SJSA1 (cell line): ENCODE data around the gene TIPIN. TPM values are rescaled to one million over a fixed set of nuclear protein-coding genes. Genes with fewer than 3 reads are reported as not detected.

ENCODE experiments used
- DNase-seq, 2 experiments: peaks; one replicate each; pipeline ENCODE4 v3.0.0-alpha.2; 2015 to 2020; ENCODE audit warnings: low spot score in 2 of 2, low read depth in 1 of 2
- H3K27ac ChIP-seq: fragments of 250-450 bp; sonication (Bioruptor Pico); 2 replicates; pipeline ENCODE4 v1.5.1; 2020; ENCODE audit warnings: mild to moderate bottlenecking, moderate library complexity
- H3K27me3 ChIP-seq: fragments of 250-450 bp; sonication (Bioruptor Pico); replicated peaks from 2 replicates; pipeline ENCODE4 v1.5.1; 2020; ENCODE audit warnings: mild to moderate bottlenecking, moderate library complexity
- H3K36me3 ChIP-seq: fragments of 250-450 bp; sonication (Bioruptor Pico); 2 replicates; pipeline ENCODE4 v1.5.1; 2020; ENCODE audit warnings: mild to moderate bottlenecking
- H3K4me1 ChIP-seq: fragments of 250-450 bp; sonication (Bioruptor Pico); replicated peaks from 2 replicates; pipeline ENCODE4 v1.6.1; 2021; ENCODE audit warnings: mild to moderate bottlenecking
- H3K4me3 ChIP-seq: fragments of 250-450 bp; sonication (Bioruptor Pico); 2 replicates; pipeline ENCODE4 v1.5.1; 2020; ENCODE audit warnings: mild to moderate bottlenecking
- H3K9me3 ChIP-seq: fragments of 250-450 bp; sonication (Bioruptor Pico); replicated peaks from 2 replicates; pipeline ENCODE4 v1.5.1; 2020; ENCODE audit warnings: mild to moderate bottlenecking
- total RNA-seq: library from RNA; depleted of rRNA; stranded (reverse); fragments of >200 nt; shearing (Covaris generic); gene quantifications from 2 replicates; pipeline ENCODE4 v1.2.3, GENCODE V29; 2014

TIPIN gene
- total RNA-seq, 1 experiment from 2014 or later = 32.2 TPM

DNA sequence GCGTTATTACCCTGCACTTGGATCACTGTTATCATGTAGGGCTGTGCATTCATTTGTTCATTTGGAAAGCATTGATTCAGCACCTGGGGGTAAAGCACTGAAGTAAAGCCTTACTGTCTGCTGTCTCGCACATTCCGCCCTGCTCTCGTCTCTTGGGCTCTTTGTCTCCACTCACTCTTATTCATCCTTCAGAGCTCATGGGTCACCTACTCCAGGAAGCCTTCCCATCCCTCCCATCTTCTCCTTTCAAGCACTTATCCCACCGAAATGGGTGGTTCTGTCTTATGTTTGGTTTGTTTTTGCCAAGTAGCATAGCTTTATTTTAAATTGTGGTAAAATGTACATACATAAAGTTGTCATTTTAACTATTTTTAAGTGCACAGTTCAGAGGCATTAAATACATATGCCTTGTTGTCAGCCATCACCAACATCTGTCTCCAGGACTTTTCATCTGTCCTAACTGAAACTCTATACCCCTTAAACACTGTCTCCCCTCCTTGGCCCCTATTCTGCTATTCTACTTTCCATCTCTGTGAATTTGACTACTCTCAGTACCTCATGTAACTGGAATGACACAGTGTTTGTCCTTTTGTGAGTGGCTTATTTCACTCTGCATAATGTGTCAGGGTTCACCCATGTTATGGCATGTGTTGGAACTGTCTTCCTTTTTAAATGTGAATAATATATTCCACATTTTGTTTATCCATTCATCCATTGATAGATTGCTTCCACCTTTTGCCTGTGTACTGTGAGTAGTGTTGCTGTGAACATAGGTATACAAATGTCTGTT, 53.8 kb downstream of the TIPIN start:
- Histone ChIP-seq H3K36me3 (peaks cover 10% of the 10 kb centered on the region), H3K27ac (no peak overlapping the region), H3K9me3 (no peaks in the 10 kb centered on the region), H3K27me3 (no peaks in the 10 kb centered on the region), H3K4me1 (peaks cover 47% of the 10 kb centered on the region), H3K4me3 (no peak overlapping the region)
- no peak for DNase-seq

- no peaks in the 10 kb centered on the region for H3K9me3 ChIP-seq
- DNase-seq = peak; percentile 93 to 94
- peaks cover 9% of the 10 kb centered on the region for H3K36me3 ChIP-seq
- peak overlapping the region; percentile 41 for H3K27ac ChIP-seq
- peaks cover 65% of the 10 kb centered on the region for H3K4me1 ChIP-seq
- H3K27me3 ChIP-seq = no peaks in the 10 kb centered on the region
- H3K4me3 ChIP-seq = no peak overlapping the region
Observed at GRCh38 chr15:66298803-66299251, 57.7 kb downstream of the TIPIN start.

GRCh38 chr15:66296186-66296585, 60.3 kb downstream of the TIPIN start:
- Histone ChIP-seq H3K4me1 (peaks cover 69% of the 10 kb centered on the region), H3K27me3 (no peaks in the 10 kb centered on the region), H3K27ac (no peak overlapping the region), H3K4me3 (no peak overlapping the region), H3K9me3 (no peaks in the 10 kb centered on the region), H3K36me3 (peaks cover 9% of the 10 kb centered on the region)
- DNase-seq = no peak

DNA sequence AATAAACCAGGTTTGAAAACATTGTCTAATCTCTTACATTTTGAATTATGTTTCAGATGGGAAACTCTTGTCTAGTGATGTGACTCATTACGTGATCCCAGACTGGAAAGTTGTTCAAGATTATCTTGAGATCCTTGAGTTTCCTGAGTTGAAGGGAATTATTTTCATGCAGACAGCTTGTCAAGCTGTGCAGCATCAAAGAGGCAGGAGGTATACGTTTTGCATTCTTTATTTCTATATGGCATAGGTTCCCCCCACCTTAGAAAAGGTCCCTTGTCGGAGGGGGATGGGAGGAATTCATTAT, 61.6 kb downstream of the TIPIN start:
- peak overlapping the region; percentile 67 for H3K4me3 ChIP-seq
- peak overlapping the region; percentile 85 for H3K27ac ChIP-seq

DNA sequence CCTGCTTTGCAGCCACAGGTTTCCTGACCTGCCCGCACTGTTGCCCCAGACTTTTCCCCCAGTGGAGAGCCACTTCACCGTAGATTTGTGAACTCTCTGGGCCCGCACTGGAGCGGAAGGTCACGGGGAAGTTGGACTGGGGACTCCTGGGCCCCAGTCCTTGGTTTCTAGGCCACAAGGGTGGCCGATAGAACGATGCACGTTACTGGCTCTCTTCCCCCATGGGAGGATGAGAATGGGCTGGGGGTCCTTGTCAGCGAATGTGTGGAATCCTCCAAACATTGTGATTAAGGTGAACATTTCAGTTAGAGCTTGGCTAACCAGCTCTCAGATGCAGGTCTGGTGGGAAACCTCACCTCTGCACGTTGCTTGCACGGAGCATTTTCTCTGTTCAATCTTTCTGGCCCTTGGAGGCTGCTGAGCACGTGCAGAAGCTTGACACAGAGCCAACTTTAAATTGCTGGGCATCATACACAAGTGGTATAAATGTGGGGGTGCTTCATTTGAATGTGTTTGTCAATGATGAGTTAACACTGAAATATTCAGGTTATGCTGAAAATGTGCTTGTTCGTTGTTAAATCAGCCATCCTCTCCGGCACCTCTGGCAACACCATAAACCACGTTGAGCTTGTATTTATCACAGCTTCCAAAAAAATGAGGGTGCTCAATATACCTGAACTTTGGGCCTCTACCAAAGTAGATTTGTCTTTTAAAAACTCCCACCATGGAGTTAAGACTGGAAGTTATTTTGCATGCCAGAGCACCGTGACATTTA, 62.1 kb downstream of the TIPIN start:
- DNase-seq = peak; percentile 78 to 85
- H3K4me3 ChIP-seq = peak overlapping the region; percentile 67
- no peaks in the 10 kb centered on the region for H3K27me3 ChIP-seq
- H3K9me3 ChIP-seq = no peaks in the 10 kb centered on the region
- peak overlapping the region; percentile 85 for H3K27ac ChIP-seq
- H3K36me3 ChIP-seq = peaks cover 9% of the 10 kb centered on the region
- peaks cover 60% of the 10 kb centered on the region for H3K4me1 ChIP-seq

More for the DNA sequence above, 61.6 kb downstream of the TIPIN start:
- Histone ChIP-seq H3K4me1 (peaks cover 66% of the 10 kb centered on the region), H3K36me3 (peaks cover 9% of the 10 kb centered on the region), H3K9me3 (no peaks in the 10 kb centered on the region), H3K27me3 (no peaks in the 10 kb centered on the region)
- no peak for DNase-seq

DNA sequence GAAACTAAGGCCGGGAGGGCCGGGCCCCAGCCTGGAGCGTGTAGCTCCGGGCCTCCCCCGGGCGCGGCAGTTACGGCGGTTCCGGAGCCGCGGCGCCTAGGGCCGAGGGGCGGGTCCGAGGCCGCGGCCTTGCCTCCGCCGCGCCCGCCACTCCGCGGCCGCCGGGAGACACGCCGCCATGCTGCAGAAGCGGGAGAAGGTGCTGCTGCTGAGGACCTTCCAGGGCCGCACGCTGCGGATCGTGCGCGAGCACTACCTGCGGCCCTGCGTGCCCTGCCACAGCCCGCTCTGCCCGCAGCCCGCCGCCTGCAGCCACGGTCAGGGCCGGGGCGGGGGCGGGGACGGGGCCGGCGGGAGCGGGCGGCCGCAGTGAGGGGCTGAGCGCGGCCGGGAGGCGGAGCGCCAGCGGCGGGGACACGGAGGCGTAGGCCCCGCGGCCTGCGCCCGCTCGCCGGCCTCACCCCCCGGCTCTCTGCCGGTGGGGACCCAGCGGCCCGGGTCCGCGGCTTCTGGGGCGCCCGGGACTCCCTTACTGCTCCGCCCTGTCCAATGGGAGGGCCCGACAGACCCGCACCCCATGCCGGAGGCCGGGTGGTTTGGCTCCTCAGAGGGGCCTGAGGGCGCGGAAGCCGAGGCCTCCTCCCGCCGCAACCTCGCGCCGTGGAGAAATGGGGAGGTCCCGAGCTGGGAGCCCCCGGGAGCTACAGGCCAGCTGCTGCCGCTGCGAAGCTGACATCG, 62.9 kb downstream of the TIPIN start, which contains the start of gene DIS3L:
Gene DIS3L, plus strand, starts transcription at position 150 of the 738 bp plus-strand sequence. Its CDS starts 29 bp downstream, at position 179.
- Histone ChIP-seq H3K4me1 (peaks cover 60% of the 10 kb centered on the region), H3K27ac (peak within 1 kb of the TSS; percentile 85)

DNA sequence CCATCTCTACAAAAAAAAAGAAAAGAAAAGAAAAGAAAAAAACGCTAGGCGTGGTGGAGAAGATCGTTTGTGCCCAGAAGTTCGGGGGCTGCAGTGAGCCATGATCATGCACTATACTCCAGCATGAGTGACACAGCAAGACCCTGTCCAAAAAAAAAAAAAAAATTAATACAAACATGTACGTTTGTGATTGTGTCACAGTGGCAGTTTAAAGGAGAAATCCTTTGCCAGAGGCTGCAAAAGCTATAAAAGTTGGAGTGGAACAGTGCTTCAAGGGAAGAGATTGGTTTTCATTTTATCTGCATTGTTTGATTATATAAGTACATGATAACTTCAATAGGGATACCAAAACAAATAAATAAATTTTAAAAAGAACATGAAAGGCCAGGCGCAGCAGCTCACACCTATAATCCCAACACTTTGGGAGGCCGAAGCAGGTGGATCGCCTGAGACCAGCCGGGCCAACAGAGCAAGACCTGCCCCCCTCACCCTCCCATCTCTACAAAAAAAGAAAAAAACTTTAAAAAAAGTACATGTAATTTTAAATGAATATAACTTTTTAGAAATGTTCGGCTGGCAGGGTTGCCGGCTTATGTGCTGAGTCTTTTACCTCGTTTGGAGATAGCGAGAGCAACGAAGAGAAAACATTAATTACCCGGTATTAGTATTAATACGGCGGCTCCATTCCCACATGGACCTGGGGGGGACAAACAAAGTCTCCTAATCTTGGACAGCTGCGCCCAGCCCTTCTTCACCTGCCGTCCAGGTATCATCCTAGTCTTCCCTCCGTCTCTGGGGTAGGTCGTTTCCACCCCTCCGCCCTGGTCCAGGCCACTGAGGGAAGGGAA, 63.7 kb downstream of the TIPIN start:
- DNase-seq = no peak

More for the DNA sequence above, 62.9 kb downstream of the TIPIN start, which contains the start of gene DIS3L:
- peaks cover 9% of the 10 kb centered on the region for H3K36me3 ChIP-seq
- H3K9me3 ChIP-seq = no peaks in the 10 kb centered on the region
- H3K27me3 ChIP-seq = no peaks in the 10 kb centered on the region
- H3K4me3 ChIP-seq = peak within 1 kb of the TSS; percentile 67
- DNase-seq = peak; percentile 49 to 69

GRCh38 chr15:66291816-66292570, 64.5 kb downstream of the TIPIN start:
- Histone ChIP-seq H3K27me3 (no peaks in the 10 kb centered on the region), H3K9me3 (no peaks in the 10 kb centered on the region), H3K27ac (no peak overlapping the region), H3K36me3 (peaks cover 7% of the 10 kb centered on the region), H3K4me1 (peaks cover 58% of the 10 kb centered on the region), H3K4me3 (no peak overlapping the region)
- DNase-seq = no peak

More for the DNA sequence above, 63.7 kb downstream of the TIPIN start:
- H3K27ac ChIP-seq = peak overlapping the region; percentile 85
- H3K4me3 ChIP-seq = peak overlapping the region; percentile 67
- no peaks in the 10 kb centered on the region for H3K9me3 ChIP-seq
- peaks cover 9% of the 10 kb centered on the region for H3K36me3 ChIP-seq
- no peaks in the 10 kb centered on the region for H3K27me3 ChIP-seq
- H3K4me1 ChIP-seq = peaks cover 60% of the 10 kb centered on the region

GRCh38 chr15:66290518-66290917, 66.0 kb downstream of the TIPIN start:
- Histone ChIP-seq H3K36me3 (no peaks in the 10 kb centered on the region), H3K27ac (no peak overlapping the region), H3K4me3 (no peak overlapping the region), H3K4me1 (peaks cover 52% of the 10 kb centered on the region), H3K27me3 (no peaks in the 10 kb centered on the region), H3K9me3 (no peaks in the 10 kb centered on the region)
- no peak for DNase-seq

- no peak for DNase-seq
- H3K4me3 ChIP-seq = no peak overlapping the region
- H3K36me3 ChIP-seq = no peaks in the 10 kb centered on the region
- H3K4me1 ChIP-seq = peaks cover 47% of the 10 kb centered on the region
- H3K9me3 ChIP-seq = no peaks in the 10 kb centered on the region
- H3K27me3 ChIP-seq = no peaks in the 10 kb centered on the region
- H3K27ac ChIP-seq = no peak overlapping the region
Observed at GRCh38 chr15:66290007-66290406, 66.5 kb downstream of the TIPIN start.

- peak; percentile 44 to 48 for DNase-seq
- no peak overlapping the region for H3K27ac ChIP-seq
- H3K4me3 ChIP-seq = no peak overlapping the region
- H3K4me1 ChIP-seq = peaks cover 33% of the 10 kb centered on the region
- H3K27me3 ChIP-seq = no peaks in the 10 kb centered on the region
- no peaks in the 10 kb centered on the region for H3K9me3 ChIP-seq
- H3K36me3 ChIP-seq = no peaks in the 10 kb centered on the region
Observed at GRCh38 chr15:66288551-66289185, 67.8 kb downstream of the TIPIN start.

GRCh38 chr15:66288093-66288492, 68.4 kb downstream of the TIPIN start:
- no peak for DNase-seq
- no peak overlapping the region for H3K4me3 ChIP-seq

More at GRCh38 chr15:66288093-66288492, 68.4 kb downstream of the TIPIN start:
- H3K4me1 ChIP-seq = peaks cover 30% of the 10 kb centered on the region
- no peak overlapping the region for H3K27ac ChIP-seq
- no peaks in the 10 kb centered on the region for H3K27me3 ChIP-seq
- no peaks in the 10 kb centered on the region for H3K36me3 ChIP-seq
- H3K9me3 ChIP-seq = no peaks in the 10 kb centered on the region
